MG63 (cell line): ENCODE results near the gene VPS45. TPM values are rescaled to one million over a fixed set of nuclear protein-coding genes. Genes with fewer than 3 reads are reported as not detected.
"Not testable (repeated sequence)": the region's sequence is repeated elsewhere in the genome, so short reads cannot be mapped to it uniquely, and the experiment has no call there.

ENCODE experiments used
- DNase-seq: peaks from one replicate; pipeline ENCODE4 v3.0.0-alpha.2; 2020
- H3K27me3 ChIP-seq: fragments of 250-450 bp; sonication (Bioruptor Pico); 2 replicates; pipeline ENCODE4 v1.5.1; 2020; ENCODE audit warnings: mild to moderate bottlenecking, moderate library complexity
- H3K36me3 ChIP-seq: fragments of 250-450 bp; sonication (Bioruptor Pico); 2 replicates; pipeline ENCODE4 v1.5.1; 2020; ENCODE audit warnings: mild to moderate bottlenecking, moderate library complexity
- H3K4me3 ChIP-seq: fragments of 250-450 bp; sonication (Bioruptor Pico); 2 replicates; pipeline ENCODE4 v1.5.1; 2020; ENCODE audit warnings: mild to moderate bottlenecking, moderate library complexity
- H3K9me3 ChIP-seq: fragments of 250-450 bp; sonication (Bioruptor Pico); 2 replicates; pipeline ENCODE4 v1.5.1; 2020; ENCODE audit warnings: mild to moderate bottlenecking, moderate library complexity
- total RNA-seq: library from RNA; depleted of rRNA; stranded (reverse); fragments of >200 nt; shearing (Covaris generic); gene quantifications from 2 replicates; pipeline ENCODE4 v1.2.3, GENCODE V29; 2014; ENCODE audit warnings: low replicate concordance; rRNA removed

The VPS45 gene
- total RNA-seq, result 26.4 and 47.3 TPM in 2 replicates

GRCh38 chr1:150067184-150068108, at the start of gene VPS45:
VPS45 (plus strand) TSS chr1:150067776; CDS start chr1:150067858, 82 bp downstream.
- peak; percentile 96 for DNase-seq
- H3K4me3 ChIP-seq, result peak within 1 kb of the TSS; percentile 68
- H3K27me3 ChIP-seq, result no peaks in the 10 kb centered on the region
- H3K9me3 ChIP-seq, result no peaks in the 10 kb centered on the region
- peaks cover 14% of the 10 kb centered on the region for H3K36me3 ChIP-seq

DNA sequence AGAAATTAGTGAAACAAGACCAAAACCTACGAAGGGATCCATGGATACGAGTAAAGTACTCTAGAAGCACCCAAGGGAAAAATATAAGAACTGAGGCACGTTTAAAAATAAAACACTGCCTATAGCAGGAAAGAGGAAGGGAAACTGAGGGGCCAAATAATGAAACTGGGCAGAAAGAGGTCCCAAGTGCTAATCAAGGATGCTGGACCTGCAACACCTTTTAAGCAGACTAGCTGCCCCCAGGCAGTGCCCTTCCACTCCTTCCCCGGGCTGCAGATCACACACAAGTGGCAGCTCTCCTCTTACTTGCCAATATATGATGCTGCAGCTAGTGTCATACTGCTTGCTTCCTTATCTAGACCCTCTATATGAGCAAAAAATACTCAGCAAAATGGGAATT, 49.4 kb upstream of the VPS45 start:
- no peak for DNase-seq
- no peaks in the 10 kb centered on the region for H3K9me3 ChIP-seq

DNA sequence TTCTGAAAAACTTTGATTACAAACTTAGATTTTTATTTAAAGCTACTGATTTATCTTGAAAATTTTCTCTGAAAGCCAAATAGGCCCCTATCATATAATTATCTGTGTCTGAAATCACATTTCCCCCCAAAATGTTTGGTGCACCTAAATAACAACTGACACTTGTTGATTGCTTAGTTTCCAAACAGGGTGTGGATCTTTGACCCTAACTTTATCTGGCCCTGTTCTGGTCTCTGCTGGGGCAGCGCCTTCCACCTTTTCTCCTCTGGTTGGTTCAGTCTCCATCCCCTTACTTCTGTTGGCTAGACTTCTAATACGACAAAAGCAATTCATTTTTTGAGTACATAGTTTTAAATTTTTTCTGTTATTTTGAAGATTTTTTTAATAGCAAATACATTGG, 46.9 kb upstream of the VPS45 start:
- no peak overlapping the region for H3K4me3 ChIP-seq
- H3K27me3 ChIP-seq, result no peaks in the 10 kb centered on the region
- H3K9me3 ChIP-seq, result no peaks in the 10 kb centered on the region
- DNase-seq, result no peak
- no peaks in the 10 kb centered on the region for H3K36me3 ChIP-seq

More for the DNA sequence above, 49.4 kb upstream of the VPS45 start:
- no peaks in the 10 kb centered on the region for H3K27me3 ChIP-seq
- no peaks in the 10 kb centered on the region for H3K36me3 ChIP-seq
- H3K4me3 ChIP-seq, result no peak overlapping the region

GRCh38 chr1:150021191-150021694, 46.3 kb upstream of the VPS45 start:
- H3K4me3 ChIP-seq, result no peak overlapping the region
- H3K27me3 ChIP-seq, result no peaks in the 10 kb centered on the region
- no peaks in the 10 kb centered on the region for H3K36me3 ChIP-seq
- no peaks in the 10 kb centered on the region for H3K9me3 ChIP-seq
- DNase-seq, result no peak

GRCh38 chr1:150022357-150022756, 45.2 kb upstream of the VPS45 start:
- no peaks in the 10 kb centered on the region for H3K27me3 ChIP-seq
- no peaks in the 10 kb centered on the region for H3K9me3 ChIP-seq
- no peak overlapping the region for H3K4me3 ChIP-seq
- H3K36me3 ChIP-seq, result no peaks in the 10 kb centered on the region
- DNase-seq, result no peak

GRCh38 chr1:150024156-150024555, 43.4 kb upstream of the VPS45 start:
- Histone ChIP-seq H3K27me3 (no peaks in the 10 kb centered on the region), H3K4me3 (no peak overlapping the region), H3K9me3 (no peaks in the 10 kb centered on the region), H3K36me3 (no peaks in the 10 kb centered on the region)
- DNase-seq, result no peak

GRCh38 chr1:150028322-150028721, 39.3 kb upstream of the VPS45 start:
- no peaks in the 10 kb centered on the region for H3K27me3 ChIP-seq
- no peaks in the 10 kb centered on the region for H3K36me3 ChIP-seq
- H3K9me3 ChIP-seq, result no peaks in the 10 kb centered on the region
- DNase-seq, result no peak
- no peak overlapping the region for H3K4me3 ChIP-seq

DNA sequence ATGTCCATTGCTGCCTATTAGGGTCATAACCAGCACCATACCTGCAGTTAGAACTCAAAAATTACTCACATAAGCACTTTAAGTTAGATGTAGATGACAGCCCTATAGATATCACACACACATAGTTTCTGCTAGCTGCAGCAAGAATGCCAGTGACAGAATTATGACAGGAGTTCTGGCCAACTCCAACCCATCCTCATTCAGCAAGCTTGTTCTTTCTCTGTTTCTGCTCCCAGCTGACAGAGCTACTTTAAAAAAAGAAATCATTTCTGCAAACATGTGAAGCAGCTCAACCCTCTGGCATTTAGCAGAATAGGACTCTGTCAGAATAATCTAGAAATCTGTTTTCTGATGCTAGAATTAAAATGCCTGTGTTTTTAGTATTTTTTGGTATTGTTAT, 33.2 kb upstream of the VPS45 start:
- Histone ChIP-seq H3K27me3 (no peaks in the 10 kb centered on the region), H3K36me3 (no peaks in the 10 kb centered on the region), H3K9me3 (no peaks in the 10 kb centered on the region), H3K4me3 (no peak overlapping the region)
- no peak for DNase-seq

- no peaks in the 10 kb centered on the region; the same call in 1 of the 2 replicates for H3K36me3 ChIP-seq
- DNase-seq, result no peak
- H3K27me3 ChIP-seq, result no peaks in the 10 kb centered on the region
- no peak overlapping the region for H3K4me3 ChIP-seq
- H3K9me3 ChIP-seq, result no peaks in the 10 kb centered on the region
Measured at GRCh38 chr1:150049926-150050325, 17.6 kb upstream of the VPS45 start.

DNA sequence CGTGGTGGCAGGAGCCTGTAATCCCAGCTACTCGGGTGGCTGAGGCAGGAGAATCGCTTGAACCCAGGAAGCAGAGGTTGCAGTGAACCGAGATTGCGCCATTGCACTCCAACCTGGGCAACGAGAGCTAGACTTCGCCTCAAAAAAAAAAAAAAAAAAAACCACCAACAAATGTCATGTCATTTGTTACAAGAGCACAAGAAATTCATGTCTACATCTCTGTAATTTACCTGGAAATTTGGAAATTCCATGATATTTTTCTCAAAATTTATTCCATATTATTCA, 16.5 kb upstream of the VPS45 start:
- Histone ChIP-seq H3K27me3 (no peaks in the 10 kb centered on the region), H3K36me3 (no peaks in the 10 kb centered on the region; the same call in 1 of the 2 replicates), H3K4me3 (no peak overlapping the region), H3K9me3 (no peaks in the 10 kb centered on the region)
- DNase-seq, result no peak

DNA sequence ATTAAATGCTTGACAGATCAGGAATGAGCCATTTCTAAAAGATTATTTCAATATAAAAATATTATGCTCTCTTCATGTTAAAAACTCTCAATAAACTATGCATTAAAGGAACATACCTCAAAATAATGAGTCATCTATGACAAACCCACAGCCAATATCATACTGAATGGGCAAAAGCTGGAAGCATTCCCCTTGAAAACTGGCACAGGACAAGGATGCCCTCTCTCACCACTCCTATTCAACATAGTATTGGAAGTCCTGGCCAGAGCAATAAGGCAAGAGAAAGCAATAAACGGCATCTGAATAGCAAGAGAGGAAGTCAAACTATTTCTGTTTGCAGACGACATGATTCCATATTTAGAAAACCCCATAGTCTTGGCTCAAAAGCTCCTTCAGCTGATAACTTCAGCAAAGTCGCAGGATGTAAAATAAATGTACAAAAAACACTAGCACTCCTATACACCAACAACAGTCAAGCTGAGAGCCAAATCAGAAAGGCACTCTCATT, 15.6 kb upstream of the VPS45 start:
- H3K27me3 ChIP-seq, H3K4me3 ChIP-seq, H3K36me3 ChIP-seq, H3K9me3 ChIP-seq: not testable (repeated sequence)
- peak; percentile 63 for DNase-seq

GRCh38 chr1:150053926-150054325, 13.7 kb upstream of the VPS45 start:
- H3K9me3 ChIP-seq, result no peaks in the 10 kb centered on the region
- H3K27me3 ChIP-seq, result no peaks in the 10 kb centered on the region
- H3K4me3 ChIP-seq, result no peak overlapping the region
- DNase-seq, result no peak
- H3K36me3 ChIP-seq, result no peaks in the 10 kb centered on the region; the same call in 1 of the 2 replicates

GRCh38 chr1:150055507-150055906, 12.1 kb upstream of the VPS45 start:
- H3K27me3 ChIP-seq, H3K4me3 ChIP-seq, DNase-seq, H3K9me3 ChIP-seq, H3K36me3 ChIP-seq: not testable (repeated sequence)

GRCh38 chr1:150056407-150056806, 11.2 kb upstream of the VPS45 start:
- Histone ChIP-seq H3K36me3 (no peaks in the 10 kb centered on the region), H3K27me3 (no peaks in the 10 kb centered on the region), H3K4me3 (no peak overlapping the region), H3K9me3 (no peaks in the 10 kb centered on the region)
- no peak for DNase-seq

- no peak overlapping the region for H3K4me3 ChIP-seq
- no peak for DNase-seq
- H3K36me3 ChIP-seq, result no peaks in the 10 kb centered on the region
- no peaks in the 10 kb centered on the region for H3K27me3 ChIP-seq
- H3K9me3 ChIP-seq, result no peaks in the 10 kb centered on the region
Measured at GRCh38 chr1:150060260-150060659, 7.3 kb upstream of the VPS45 start.

DNA sequence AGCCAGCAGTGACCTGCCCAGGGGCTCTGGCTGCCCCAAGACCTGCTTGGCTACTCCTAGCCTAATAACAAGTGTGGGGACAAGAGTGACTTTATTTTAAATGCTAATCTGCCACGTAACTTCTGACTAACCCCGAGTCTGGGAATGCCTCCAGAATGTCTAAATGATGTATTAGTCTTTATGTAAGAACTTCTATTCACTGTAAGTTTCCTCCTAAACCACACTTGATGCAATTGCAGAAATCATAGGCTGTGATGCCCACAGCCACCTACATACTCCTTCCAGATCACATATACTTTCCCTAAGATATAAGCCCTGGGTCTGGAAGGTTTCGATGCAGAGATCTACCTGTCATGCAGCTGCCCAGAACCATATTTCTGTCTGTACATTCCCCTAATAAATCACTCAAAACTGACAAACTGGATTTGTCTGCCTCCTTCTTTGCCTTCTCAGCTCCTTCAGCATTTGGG, 5.9 kb upstream of the VPS45 start:
- Histone ChIP-seq H3K27me3 (no peaks in the 10 kb centered on the region), H3K36me3 (no peaks in the 10 kb centered on the region), H3K9me3 (no peaks in the 10 kb centered on the region), H3K4me3 (no peak overlapping the region)
- DNase-seq, result peak; percentile 54

DNA sequence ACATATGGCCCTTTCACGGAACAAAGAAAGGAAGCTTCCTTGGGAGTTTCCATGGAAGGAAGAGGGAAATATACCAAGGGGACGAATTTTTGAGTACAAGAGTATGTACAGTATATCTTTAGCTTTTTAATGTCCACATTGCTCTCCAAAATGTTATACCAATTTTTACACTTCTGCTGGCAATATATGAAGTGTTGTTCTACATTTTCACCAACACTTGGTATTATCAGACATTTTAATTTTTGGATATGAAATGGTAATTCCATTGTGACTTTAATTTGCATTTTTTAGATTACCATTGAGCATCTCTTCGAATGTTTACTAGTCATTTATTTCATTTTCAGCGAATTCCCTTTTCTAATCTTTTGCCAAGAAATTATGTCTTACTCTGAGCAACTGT, 5.5 kb upstream of the VPS45 start:
- Histone ChIP-seq H3K4me3 (no peak overlapping the region), H3K27me3 (no peaks in the 10 kb centered on the region), H3K9me3 (no peaks in the 10 kb centered on the region), H3K36me3 (no peaks in the 10 kb centered on the region)
- DNase-seq, result no peak
